ENCODE results near the gene MAPK6. TPM values are rescaled to one million over a fixed set of nuclear protein-coding genes. Genes with fewer than 3 reads are reported as not detected.

Gene MAPK6
- total and polyA plus RNA-seq, 10 of the 15 experiments (the other 5 are each of a cell fraction or from before 2014, with no cell fraction given), result 20.6 to 100 (median 52.6) TPM

GRCh38 chr15:52076889-52077781, 58.1 kb downstream of the MAPK6 start:
- Histone ChIP-seq H3K36me3 (ENCODE audit: control insufficient read depth in 2 of 2, insufficient read depth in 2 of 2, low read length in 1 of 2) (no peaks in the 10 kb centered on the region; a peak in 2 of 4 replicates), H4K20me1 (ENCODE audit: control insufficient read depth, insufficient read depth) (no peaks in the 10 kb centered on the region), H3K9me3 (replicated peaks; ENCODE audit: control insufficient read depth, insufficient read depth, low read length) (no peaks in the 10 kb centered on the region), H3K27me3 (replicated peaks in 1 of 2; ENCODE audit: control insufficient read depth in 2 of 2, insufficient read depth in 2 of 2, low read length in 1 of 2) (no peaks in the 10 kb centered on the region), H3K4me2 (ENCODE audit: control insufficient read depth, insufficient read depth) (no peak overlapping the region), H3K4me1 (ENCODE audit: control insufficient read depth, insufficient read depth, low read length) (peaks cover 14% of the 10 kb centered on the region), H3K79me2 (ENCODE audit: control insufficient read depth, insufficient read depth, low read length) (peaks cover 11% of the 10 kb centered on the region), H3K4me3 (no peak overlapping the region), H2AFZ (ENCODE audit: control insufficient read depth, low read depth, low read length) (peak overlapping the region; percentile 18; the same call in 1 of the 2 replicates), H3K9ac (ENCODE audit: control insufficient read depth, insufficient read depth, low read length) (no peak overlapping the region), H3K27ac (ENCODE audit: control insufficient read depth, insufficient read depth) (peak overlapping the region; percentile 7)
- no TSS peak for BruUV-seq (replicated peaks)
- SMC1A ChIA-PET (ENCODE audit: uncharacterized antibody, unreplicated experiment), result interaction anchor here (0.7 to 11.2 kb wide), 16 partner anchors 9 to 189 kb away, joined by 3 to 272 read pairs (median 14); partner anchors contain the start of gene BCL2L10
- intact Hi-C loops (cut with micrococcal nuclease; ENCODE audit: unreplicated experiment) (loop anchor here (5.0 kb wide), 1 partner anchor 35 kb away; the partner anchor contains the start of gene BCL2L10), in situ Hi-C loops (cut with MboI) (no loop called here)
- peak; percentile 67 for ATAC-seq
- FAIRE-seq, result no peak
- RAD21 ChIA-PET (ENCODE audit: unreplicated experiment), result interaction anchor here (0.8 to 10.3 kb wide), 13 partner anchors 21 to 144 kb away, joined by 3 to 203 read pairs (median 3); partner anchors contain the start of gene BCL2L10
- POLR2A ChIA-PET, result interaction anchor here (0.9 to 10.3 kb wide), 6 partner anchors 11 to 105 kb away, joined by 3 to 151 read pairs (median 4); partner anchors contain the start of gene LEO1
- CTCF ChIA-PET, result interaction anchor here (0.7 to 11.1 kb wide), 20 partner anchors 8 to 223 kb away, joined by 3 to 251 read pairs (median 6); partner anchors contain the start of gene BCL2L10
- peak; percentile 59 for DNase-seq (ENCODE audit: low read depth, low spot score)
- WGBS (ENCODE audit: insufficient coverage, insufficient replicate concordance, low lambda C conversion rate, missing lambda C conversion rate), result 52% methylated on average over 9 of the region's 11 CpGs
- TF ChIP-seq NFXL1 (IDR thresholded peaks at IDR 0.05; ENCODE audit: borderline replicate concordance) (no peak), HDAC2 (IDR thresholded peaks at IDR 0.05) (no peak), CHD1 (IDR thresholded peaks at IDR 0.05; ENCODE audit: low read depth, low read length) (no peak), YY1 (IDR thresholded peaks at IDR 0.05; ENCODE audit: low read depth, low read length) (peak; percentile 47; the same call in 1 of the 2 replicates), SKIL (IDR thresholded peaks at IDR 0.05; ENCODE audit: low read depth, poor library complexity, severe bottlenecking) (no peak), HSF1 (IDR thresholded peaks at IDR 0.05; ENCODE audit: low read depth, low read length) (no peak), MTA2 (IDR thresholded peaks at IDR 0.05; ENCODE audit: low read depth) (no peak), EED (IDR thresholded peaks at IDR 0.05; ENCODE audit: low read depth) (peak; percentile 41), EGR1 (IDR thresholded peaks at IDR 0.05; ENCODE audit: borderline replicate concordance in 1 of 2, low read depth in 2 of 2, low read length in 2 of 2) (no peak), NFIC (IDR thresholded peaks at IDR 0.05; ENCODE audit: low read depth, low read length) (0 out of 2 replicates have a peak, but pooled peaks have one; percentile 43), IRF4 (IDR thresholded peaks at IDR 0.05; ENCODE audit: low read depth, low read length) (peak; percentile 74; the same call in 1 of the 2 replicates), MLLT1 (IDR thresholded peaks at IDR 0.05) (no peak), BHLHE40 (IDR thresholded peaks at IDR 0.05; ENCODE audit: borderline replicate concordance in 1 of 2, low read depth in 2 of 2, low read length in 1 of 2) (peak; percentile 20 to 32; a peak in 2 of 4 replicates), EZH2 (IDR thresholded peaks at IDR 0.05; ENCODE audit: borderline replicate concordance, control insufficient read depth, low read depth, low read length) (no peak), FOXK2 (IDR thresholded peaks at IDR 0.05) (no peak)

All from GM12878 (cell line).